Thyroid gland (tissue), 4 donors: ENCODE results near the gene USP6NL.
A peak's percentile ranks its signal among the peaks of the same experiment; 100 is the strongest.

Experiments
- POLR2A ChIP-seq, 2 donors: fragments of 450-650 bp; IDR thresholded peaks; one replicate each; pipeline ENCODE4 v1.6.1; 2017; ENCODE audit warnings: antibody characterized with exemption in 2 of 2, mild to moderate bottlenecking in 2 of 2, moderate library complexity in 1 of 2
- TF ChIP-seq, protein P1 (sequence below), 6 experiments: fragments of 200-600 bp in 3 of 6; fragments of 450-650 bp in 3 of 6; sonication (generic) in 3 of 6; IDR thresholded peaks; one replicate each; pipeline ENCODE4 v1.5.1; 2016 to 2019; ENCODE audit warnings: antibody characterized with exemption in 6 of 6, mild to moderate bottlenecking in 2 of 6, inconsistent platforms in 1 of 6, moderate library complexity in 1 of 6

DNA sequence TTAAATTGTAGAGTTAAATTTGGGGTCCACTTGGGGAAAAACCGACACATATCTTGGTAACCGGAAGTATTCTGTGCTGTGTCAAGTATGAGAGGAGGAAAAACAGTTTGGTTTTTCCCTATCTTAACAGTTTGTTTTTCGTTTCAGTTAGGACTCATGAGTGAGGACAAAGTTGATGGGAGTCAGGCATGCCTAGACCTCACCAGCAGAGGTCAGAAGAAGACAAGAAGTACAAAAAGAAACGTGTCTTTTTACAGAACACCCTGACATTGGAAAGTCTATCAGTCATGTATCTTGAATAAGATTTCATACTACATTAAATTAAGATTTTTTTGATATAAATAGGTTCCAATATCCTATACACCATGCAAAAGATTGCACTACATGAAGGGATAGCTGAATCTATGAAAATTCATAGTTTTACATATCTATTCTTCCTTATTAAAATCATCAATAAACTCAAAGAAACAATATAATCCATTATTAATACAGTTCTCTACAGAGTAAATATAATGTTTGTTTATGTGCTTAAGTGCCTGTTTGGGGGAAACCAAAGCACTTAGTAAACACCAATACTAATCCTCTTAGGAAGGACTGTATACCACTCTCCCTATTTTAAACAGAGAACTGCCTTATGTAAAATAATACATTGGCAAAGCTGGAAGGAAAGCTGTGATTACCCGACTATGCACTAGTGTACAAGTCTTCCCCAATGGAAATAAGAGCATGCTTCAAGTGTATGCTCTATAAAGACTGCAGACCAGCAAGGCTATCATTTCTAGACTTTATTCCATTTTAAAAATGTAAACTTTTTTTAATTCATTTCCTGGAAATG, 95.6 kb downstream of the USP6NL start:
- TF ChIP-seq, protein P1, sequence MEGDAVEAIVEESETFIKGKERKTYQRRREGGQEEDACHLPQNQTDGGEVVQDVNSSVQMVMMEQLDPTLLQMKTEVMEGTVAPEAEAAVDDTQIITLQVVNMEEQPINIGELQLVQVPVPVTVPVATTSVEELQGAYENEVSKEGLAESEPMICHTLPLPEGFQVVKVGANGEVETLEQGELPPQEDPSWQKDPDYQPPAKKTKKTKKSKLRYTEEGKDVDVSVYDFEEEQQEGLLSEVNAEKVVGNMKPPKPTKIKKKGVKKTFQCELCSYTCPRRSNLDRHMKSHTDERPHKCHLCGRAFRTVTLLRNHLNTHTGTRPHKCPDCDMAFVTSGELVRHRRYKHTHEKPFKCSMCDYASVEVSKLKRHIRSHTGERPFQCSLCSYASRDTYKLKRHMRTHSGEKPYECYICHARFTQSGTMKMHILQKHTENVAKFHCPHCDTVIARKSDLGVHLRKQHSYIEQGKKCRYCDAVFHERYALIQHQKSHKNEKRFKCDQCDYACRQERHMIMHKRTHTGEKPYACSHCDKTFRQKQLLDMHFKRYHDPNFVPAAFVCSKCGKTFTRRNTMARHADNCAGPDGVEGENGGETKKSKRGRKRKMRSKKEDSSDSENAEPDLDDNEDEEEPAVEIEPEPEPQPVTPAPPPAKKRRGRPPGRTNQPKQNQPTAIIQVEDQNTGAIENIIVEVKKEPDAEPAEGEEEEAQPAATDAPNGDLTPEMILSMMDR (IDR thresholded peaks at IDR 0.05) = peak; percentile 34 to 82 (median 72)
- TF ChIP-seq POLR2A (IDR thresholded peaks at IDR 0.05) = no peak
